ENCODE measurements around the gene CCSER1.

DNA sequence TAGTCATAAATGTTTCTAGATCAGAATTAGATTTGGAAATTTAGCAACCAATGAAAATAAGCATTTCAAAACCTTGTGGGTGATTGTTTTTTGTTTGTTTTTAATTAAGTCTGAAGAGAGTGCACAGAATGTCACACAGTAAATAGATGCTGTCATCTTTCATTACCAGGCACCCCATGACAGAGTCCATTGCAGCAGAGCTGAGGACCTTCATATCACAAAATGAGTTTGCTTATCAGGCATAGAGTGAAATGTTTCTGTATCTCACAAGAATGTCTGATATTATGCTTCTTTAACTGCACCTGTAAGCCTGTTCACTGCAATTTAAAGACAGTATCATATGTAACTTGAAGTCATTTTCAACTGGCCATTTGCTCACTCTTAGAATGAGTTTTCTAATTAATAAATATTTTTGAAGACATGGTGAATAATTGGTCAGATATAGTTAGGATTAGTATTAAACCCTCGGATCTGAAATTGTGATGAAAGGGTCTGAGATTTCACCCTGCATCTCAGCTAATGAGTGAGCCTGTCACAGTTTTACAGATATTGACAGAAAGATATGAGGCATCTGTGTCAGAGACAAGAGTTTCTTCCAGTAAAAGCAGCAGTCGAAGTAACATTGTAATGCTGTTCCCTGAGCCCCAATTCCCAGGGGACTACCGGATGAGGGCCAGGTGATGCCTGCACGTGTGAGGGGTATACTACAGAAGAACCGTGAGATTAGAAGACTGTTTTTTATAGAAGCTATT lies 416.4 kb downstream of the CCSER1 start:
- TF ChIP-seq, protein P1, sequence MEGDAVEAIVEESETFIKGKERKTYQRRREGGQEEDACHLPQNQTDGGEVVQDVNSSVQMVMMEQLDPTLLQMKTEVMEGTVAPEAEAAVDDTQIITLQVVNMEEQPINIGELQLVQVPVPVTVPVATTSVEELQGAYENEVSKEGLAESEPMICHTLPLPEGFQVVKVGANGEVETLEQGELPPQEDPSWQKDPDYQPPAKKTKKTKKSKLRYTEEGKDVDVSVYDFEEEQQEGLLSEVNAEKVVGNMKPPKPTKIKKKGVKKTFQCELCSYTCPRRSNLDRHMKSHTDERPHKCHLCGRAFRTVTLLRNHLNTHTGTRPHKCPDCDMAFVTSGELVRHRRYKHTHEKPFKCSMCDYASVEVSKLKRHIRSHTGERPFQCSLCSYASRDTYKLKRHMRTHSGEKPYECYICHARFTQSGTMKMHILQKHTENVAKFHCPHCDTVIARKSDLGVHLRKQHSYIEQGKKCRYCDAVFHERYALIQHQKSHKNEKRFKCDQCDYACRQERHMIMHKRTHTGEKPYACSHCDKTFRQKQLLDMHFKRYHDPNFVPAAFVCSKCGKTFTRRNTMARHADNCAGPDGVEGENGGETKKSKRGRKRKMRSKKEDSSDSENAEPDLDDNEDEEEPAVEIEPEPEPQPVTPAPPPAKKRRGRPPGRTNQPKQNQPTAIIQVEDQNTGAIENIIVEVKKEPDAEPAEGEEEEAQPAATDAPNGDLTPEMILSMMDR (IDR thresholded peaks at IDR 0.05; ENCODE audit: borderline replicate concordance, extremely low read depth, low read length, poor library complexity, severe bottlenecking): no peak
- TF ChIP-seq EZH2 (IDR thresholded peaks at IDR 0.05; ENCODE audit: borderline replicate concordance, low read depth, low read length, severe bottlenecking): no peak
